Body of pancreas (tissue), 4 donors: ENCODE results near the gene PHACTR3.

Source experiments
- POLR2A ChIP-seq, 3 donors: fragments of 450-650 bp; IDR thresholded peaks; one replicate each; pipeline ENCODE4 v1.6.1; 2016; ENCODE audit warnings: antibody characterized with exemption in 3 of 3, mild to moderate bottlenecking in 2 of 3
- TF ChIP-seq, protein P1 (sequence below), 7 experiments: fragments of 450-650 bp in 4 of 7; fragments of 200-600 bp in 3 of 7; sonication (generic) in 3 of 7; IDR thresholded peaks; one replicate each; pipeline ENCODE4 v1.5.1; 2016 to 2019; ENCODE audit warnings: antibody characterized with exemption in 7 of 7

DNA sequence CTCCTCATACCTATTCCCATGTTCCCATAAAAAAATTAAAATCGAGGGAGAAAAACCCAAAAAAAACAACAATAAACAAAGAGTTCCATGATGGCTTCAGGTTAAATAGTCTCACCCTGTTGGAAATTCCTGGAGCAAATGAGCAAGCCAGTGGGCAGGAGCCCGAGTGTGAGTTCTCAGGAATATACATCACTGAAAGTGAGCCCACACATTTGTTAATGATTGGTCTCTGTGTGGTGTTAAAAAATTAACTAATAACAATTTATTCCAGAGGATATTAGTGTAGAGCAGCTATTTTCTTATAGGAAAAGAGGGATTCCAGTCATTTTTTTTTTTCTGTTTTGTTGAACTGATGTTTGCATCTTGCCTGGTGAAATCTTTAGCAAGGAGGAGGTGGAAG lies 12.9 kb downstream of the PHACTR3 start:
- TF ChIP-seq, protein P1, sequence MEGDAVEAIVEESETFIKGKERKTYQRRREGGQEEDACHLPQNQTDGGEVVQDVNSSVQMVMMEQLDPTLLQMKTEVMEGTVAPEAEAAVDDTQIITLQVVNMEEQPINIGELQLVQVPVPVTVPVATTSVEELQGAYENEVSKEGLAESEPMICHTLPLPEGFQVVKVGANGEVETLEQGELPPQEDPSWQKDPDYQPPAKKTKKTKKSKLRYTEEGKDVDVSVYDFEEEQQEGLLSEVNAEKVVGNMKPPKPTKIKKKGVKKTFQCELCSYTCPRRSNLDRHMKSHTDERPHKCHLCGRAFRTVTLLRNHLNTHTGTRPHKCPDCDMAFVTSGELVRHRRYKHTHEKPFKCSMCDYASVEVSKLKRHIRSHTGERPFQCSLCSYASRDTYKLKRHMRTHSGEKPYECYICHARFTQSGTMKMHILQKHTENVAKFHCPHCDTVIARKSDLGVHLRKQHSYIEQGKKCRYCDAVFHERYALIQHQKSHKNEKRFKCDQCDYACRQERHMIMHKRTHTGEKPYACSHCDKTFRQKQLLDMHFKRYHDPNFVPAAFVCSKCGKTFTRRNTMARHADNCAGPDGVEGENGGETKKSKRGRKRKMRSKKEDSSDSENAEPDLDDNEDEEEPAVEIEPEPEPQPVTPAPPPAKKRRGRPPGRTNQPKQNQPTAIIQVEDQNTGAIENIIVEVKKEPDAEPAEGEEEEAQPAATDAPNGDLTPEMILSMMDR (IDR thresholded peaks at IDR 0.05) = no peak
- no peak for TF ChIP-seq POLR2A (IDR thresholded peaks at IDR 0.05)
